B cell (primary cell): ENCODE data around the gene GANAB.

Experiments used
- CTCF ChIP-seq: fragments of 200-600 bp; IDR thresholded peaks from one replicate; pipeline ENCODE4 v1.8.0; 2022; ENCODE audit warnings: antibody characterized with exemption, mild to moderate bottlenecking
- EZH2 ChIP-seq: IDR thresholded peaks from 2 replicates; pipeline ENCODE4 v1.6.1; 2012; ENCODE audit warnings: borderline replicate concordance, low read depth, mild to moderate bottlenecking, moderate library complexity, low read length; ENCODE audit not compliant: insufficient read depth, poor library complexity, severe bottlenecking

- TF ChIP-seq CTCF (no peak), EZH2 (no peak)
These were observed 32.1 kb downstream of the GANAB start for GRCh38 chr11:62614275-62614674.
